ENCODE data around the gene TBXT.
"Not testable (repeated sequence)": the region's sequence is repeated elsewhere in the genome, so short reads cannot be mapped to it uniquely, and the experiment has no call there.

The TBXT gene

DNA sequence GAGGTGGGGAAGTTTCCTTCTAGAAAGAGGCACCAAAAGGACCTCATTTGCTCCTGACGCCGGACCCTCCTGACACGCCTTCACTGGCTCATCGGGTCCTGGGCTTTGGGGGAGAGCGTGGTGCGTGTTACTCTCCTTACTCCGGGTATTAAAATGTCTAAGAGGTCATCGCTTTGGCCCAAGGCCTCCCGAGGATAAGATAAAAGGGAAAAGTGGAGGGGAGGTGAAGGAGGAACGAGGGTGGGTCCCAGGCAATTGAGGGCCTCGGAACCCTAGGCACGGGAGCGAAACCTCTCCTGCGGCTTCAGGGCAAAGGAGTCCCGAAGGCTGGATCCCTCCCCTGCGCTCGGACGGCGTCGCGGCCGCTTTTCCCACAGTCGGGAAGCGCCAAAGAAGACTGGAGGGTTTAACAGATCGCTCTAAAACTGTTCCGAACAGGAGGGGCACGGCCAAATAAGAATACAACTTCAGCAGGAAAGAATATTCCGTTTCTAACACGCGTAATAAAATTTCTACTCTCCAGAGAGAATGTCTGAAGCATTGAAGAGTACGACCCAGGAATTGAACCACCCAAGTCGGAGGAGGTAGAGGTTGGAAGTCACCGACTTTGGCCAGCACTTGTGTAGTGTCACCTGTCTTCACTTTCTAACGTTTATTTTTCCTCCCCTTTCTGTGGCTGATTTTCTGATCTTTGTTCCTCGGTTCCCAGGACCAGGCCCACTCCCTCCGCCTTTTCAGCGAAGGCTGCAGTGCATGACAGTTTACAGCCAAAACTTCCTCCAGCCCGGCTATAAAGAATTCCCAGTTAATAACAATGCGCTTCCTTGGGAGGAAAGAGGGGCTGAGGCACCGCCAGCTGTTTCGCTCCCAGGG, 2.1 kb upstream of the TBXT start:
- no peak for DNase-seq (ENCODE audit: low read depth)

DNA sequence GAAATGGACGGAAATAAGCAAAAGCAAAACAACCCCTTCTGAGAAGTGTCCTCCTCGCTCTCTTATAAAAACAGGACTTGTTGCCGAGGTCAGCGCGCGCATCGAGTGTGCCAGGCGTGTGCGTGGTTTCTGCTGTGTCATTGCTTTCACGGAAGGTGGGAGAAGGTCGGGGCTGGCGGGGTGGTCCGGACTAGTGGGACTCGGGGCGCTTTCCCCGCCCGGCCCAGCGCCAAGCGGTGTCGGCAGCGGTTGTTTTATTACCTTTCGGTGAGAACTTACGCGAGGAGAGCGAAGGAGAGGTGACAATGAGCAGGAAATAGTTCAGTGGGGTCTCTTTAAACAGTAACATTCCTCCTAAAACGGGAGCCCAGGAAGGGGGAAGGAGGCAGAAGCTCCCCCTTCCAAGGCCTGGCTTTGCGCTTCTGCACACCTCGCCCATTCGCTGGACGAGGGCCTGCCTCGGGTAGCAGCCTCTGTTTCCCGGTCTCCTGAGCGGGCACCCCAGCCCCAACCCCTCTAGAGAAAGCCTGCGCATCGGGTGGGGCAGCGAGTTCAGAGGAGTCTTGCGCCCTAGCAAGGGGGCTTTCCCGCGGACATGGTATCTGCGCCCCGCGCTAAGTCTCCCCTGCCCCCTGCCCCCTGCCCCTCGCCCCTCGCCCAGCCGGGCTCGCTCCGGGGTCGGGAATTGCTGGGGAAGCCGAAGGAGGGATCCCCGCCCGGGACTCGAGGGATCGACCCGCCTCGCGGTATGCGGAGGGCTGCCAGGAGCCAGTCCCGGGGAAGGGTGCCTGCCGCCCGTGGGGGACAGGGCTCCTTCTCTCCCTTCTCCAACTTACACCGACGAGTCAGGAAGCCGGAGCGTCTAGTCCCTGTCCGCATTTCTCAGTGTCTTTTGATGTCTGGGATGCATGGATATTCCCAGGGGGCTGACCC, 1.2 kb upstream of the TBXT start:
- DNase-seq (ENCODE audit: low read depth) = no peak

DNA sequence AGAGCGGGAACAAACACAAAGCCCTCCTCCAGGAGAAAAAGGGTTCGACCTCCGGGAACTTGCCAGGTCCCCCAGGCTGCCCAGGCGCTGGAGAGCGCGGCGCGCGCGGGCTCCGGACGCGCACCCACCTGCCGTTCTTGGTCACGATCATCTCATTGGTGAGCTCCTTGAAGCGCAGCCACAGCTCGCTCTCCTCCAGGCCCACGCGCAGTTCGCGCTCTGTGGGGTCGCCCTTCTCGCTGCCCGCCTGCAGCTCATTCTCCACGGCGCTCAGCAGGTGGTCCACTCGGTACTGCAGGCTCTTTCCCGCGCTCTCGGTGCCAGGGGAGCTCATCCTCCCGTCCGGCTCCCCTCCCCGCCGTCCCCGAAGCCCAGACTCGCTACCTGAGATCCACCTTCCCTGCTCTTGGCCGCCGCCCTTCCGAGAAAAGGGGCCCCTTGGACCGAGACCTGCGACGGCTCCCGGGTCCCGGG, 356 bp downstream of the TBXT start:
- no peak for DNase-seq (ENCODE audit: low read depth)

DNA sequence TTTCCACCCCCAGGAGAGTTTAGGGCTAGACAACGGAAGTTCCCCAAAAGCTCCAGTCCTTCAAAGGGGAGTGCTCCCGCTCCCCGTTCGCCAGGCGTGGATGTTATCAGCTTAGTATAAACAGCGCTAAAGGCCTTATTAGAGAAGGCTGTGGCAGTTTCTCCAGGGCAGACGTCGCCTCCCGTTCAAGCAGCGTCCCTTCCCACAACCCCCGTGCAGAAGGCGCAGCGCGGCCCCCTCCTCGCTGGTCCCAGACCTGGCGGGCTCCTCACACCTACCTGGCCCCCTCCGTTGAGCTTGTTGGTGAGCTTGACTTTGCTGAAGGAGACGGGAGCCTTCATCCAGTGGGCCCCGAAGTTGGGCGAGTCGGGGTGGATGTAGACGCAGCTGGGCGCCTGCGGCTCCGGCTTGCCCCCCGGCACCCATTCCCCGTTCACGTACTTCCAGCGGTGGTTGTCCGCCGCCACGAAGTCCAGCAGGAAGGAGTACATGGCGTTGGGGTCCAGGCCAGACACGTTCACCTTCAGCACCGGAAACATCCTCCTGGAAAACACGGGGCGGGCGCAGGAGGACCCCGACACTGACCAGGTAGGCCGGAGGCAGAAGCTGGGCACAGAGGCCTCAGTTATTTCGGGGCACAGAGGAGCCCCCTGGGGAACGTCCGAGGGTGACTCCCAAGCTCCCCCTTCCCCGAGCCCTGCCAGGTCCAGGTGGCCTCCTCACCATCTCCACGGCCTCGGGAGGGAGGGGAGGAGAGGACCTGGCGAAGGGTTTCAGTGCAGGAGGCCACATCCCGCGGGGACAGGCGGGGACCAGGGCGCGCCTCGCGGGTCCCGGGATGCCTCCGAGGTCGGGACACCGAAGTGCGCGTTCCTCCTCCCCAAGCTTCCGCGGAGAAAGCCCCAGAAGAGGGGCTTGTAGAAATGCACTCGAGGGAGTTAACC, 1.1 kb downstream of the TBXT start:
- no peak for DNase-seq (ENCODE audit: low read depth)

DNA sequence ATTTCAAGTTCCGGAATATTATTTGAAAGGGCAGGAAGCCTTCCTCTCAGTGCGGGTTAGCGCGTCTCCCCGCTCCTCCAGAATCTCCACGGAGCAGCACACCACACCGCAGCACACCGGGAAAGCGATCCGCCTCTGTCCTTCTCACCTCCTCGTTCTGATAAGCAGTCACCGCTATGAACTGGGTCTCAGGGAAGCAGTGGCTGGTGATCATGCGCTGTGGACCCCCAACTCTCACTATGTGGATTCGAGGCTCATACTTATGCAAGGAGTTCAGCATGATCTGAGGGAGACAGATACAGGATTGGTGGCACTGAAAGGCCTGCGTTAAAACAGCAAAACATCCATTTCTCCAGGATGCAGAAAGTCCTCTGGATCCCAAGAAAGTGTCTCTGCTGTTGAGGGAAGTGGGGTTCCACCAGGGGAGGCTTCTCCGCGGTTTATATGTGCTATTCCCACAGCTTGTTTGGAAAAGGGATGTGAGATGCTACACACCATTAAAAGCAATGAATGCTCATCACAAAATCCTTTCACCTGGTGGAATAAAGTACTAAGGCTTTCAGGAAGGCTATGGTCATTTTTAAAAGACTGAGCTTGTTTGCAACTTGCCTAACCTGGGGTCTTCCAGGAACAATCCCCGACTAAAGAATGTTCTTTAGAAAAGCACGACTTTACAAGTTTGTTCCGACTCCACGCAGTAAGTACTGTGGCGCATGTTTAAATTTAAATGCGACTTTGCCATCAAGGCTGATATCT, 1.9 kb downstream of the TBXT start:
- no peak for DNase-seq (ENCODE audit: low read depth)

DNA sequence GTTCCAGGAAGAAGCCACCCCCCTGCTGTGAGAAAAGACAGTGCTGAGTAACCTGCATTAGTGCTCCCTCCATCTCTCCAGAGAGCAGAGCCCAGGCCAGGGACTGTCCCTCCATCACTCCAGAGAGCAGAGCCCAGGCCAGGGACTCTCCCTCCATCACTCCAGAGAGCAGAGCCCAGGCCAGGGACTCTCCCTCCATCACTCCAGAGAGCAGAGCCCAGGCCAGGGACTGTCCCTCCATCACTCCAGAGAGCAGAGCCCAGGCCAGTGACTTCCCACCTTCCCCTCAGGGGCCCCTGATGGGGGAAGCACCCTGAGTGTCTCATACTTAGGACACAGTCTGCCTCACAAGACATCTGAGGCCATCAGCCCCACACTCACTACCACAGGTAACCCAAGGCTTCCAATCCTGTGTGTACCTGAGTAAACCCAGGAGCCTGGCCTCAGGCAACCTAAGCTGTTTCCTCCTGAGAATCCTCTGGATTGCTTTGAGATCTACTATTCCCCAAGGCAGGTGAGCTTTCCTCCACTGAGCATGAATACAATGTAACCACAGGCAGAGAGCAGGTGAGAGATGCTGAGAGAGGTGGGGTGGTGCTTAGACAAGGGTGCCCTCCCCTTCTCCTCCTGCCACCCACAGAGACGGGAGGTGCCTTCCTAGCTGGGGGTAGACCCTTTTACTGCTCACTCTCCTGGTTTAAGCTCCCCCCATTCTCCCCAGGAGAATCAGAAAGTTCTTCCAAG, 4.9 kb downstream of the TBXT start:
- no peak for DNase-seq (ENCODE audit: low read depth)

DNA sequence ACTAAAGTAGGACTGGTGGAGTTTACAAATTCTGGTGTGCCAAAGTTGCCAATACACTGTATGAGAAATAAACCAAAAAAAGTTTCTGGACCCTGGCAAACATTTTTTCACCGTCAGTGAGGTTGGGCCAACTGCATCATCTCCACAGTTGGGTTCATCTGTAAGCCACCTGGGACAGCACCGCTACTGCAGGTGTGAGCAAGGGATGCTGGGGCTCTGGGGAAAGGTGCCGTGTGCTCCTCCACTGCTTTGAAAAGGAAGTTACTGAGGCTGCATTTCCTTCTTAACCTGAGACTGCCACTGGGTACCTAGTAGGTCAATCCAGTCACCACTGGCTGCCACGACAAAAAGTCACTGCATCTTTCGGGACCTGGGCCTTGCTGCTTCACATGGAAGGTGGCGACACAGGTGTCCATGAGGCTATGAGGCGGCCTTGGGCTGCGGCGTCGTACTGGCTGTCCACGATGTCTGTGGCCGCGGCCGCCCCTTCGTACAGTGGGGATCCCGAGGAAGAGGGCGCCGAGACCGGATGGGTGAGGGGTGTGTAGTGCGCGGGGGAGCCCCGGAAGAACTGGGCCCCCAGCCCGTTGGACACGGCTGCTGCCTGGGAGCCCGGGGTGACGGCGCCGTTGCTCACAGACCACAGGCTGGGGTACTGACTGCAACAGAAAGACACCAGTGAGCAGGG, 9.6 kb downstream of the TBXT start:
- no peak for DNase-seq (ENCODE audit: low read depth)

DNA sequence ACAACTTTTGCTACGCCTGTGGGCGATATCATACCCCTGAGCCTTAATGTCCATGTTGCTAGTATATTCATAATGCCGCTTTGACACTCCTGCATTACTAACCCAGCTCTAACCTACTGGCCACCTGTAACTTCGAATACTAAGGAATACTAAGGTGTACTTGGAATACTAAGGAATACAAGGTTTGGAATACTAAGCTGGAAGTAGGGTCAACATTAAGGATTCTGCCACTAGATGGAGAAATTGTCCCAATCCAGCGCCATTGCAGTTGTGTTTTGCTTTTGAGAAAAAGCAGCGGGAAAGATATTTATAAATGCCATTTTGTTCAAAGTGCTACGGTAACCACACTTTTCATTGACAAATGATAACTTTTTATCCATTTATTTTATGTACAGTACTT, 10.7 kb downstream of the TBXT start:
- no peak for DNase-seq (ENCODE audit: low read depth)

DNA sequence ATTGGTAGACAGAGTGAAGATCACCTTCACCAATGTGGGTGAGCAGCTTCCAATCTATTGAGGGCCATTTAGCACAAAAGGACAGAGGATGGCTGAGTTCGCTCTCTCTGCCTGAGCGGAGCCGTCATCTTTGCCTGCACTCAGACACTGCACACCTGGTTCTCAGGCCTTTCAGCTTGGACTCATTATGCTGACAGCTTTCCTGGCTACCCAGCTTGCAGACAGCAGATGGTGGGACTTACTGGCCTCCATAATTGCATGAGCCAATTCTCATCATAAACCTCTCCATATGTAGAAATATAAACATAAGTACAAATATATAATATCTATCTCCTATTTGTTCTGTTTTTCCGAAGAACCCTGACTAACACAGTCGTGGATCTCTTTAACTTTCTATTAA, 13.7 kb downstream of the TBXT start:
- no peak for DNase-seq (ENCODE audit: low read depth)

DNA sequence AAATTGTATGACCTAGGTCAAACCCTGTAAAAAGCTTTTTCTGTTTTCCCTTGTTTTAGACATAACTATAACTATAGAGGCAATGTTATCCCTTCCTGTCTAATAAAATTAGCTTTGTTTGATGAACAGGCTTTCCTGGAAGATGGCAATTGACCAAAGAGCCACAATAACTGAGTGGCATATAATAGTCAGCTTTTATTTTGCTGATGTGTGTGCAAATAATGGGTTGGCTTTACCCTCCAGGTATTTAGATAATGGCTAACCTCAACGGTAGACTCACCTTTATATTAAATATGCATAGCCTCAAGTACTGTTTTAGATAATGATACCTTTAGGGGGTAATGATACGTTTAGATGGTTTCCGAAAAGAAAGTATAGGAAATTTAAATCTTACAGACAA, 15.0 kb downstream of the TBXT start:
- DNase-seq (ENCODE audit: low read depth) = no peak

DNA sequence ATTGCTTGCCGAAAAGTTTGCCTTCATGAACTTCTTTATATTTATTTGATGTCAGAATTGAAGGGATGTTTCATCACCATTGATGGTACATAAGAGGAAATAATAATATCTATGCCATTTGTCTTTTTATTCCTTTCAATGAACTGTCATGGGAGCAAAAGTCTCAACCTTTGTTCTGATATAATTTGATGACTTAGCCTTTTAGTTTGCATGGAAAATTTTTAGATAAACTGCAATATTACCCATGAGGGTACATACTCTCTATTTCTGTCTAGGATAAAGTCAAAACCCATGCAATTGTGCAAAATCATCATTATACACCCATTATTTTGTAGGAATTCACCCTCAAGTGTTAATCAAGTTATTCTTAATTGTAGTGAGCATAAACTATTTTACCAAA, 15.9 kb downstream of the TBXT start:
- no peak for DNase-seq (ENCODE audit: low read depth)

DNA sequence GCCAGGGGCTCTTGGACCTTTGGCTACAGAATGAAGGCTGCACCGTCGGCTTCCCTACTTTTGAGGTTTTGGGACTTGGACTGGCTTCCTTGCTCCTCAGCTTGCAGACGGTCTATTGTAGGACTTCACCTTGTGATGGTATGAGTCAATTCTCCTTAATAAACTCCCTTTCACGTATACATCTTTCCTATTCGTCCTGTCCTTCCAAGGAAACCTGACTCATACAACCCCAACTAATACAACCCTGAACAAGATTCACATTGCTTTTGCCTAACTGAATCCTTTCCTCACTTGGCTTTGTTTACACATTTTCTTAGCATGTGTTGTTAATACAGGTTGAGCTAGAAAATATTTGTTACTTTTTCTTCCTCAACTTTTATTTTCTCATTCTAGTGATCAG, 21.9 kb downstream of the TBXT start:
- DNase-seq (ENCODE audit: low read depth) = no peak

DNA sequence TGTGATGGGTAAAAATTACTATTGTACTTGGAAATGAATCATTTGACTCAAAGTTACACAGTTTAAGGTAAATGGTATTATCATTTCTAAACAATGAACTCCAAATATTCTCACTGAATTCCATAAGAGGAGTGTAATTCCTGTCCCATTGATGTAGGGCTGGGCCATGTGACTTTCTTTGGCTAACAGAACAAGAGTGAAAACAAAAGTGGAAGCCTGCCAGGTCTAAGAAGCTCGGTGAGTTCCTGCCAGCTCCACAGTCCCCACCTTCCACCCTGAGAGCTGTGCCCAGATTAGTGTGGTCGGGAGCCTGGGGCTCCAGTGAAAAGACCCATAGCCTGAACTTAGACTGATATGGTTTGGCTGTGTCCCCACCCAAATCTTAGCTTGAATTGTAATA, 24.6 kb downstream of the TBXT start:
- no peak for DNase-seq (ENCODE audit: low read depth)

DNA sequence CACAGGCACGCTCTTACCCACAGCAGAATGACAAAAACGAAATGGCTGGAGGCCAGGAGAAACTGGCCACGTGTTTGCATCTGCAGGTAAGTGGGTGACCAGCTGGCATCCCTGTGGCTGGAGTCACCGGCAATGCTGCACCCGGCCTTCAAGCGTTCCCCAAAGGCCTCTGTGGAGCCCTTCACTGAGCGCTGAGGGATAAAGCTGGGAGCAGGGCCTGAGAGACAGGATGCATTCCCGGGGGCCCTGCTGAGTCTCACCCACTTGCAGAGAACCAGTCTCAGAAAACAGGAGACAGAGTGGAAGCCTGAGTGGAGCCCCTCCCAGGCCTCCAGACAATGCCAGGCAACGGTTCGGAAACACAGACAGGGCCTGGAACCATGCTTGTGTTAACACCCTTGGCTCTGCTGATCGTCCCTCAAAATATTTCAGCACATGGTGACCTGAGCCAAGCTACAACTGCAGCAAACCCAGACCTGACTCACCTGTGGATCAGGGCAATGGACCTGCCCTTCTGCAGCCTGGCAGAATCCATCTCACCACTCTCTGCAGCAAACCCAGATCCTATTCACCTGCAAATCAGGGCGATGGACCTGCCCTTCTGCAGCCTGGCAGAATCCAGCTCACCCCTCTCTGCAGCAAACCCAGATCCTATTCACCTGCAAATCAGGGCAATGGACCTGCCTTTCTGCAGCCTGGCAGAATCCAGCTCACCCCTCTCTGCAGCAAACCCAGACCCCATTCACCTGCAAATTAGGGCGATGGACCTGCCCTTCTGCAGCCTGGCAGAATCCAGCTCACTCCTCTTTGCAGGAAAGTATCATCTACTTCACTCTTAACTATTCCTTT, 39.8 kb downstream of the TBXT start:
- no peak for DNase-seq (ENCODE audit: low read depth)

DNA sequence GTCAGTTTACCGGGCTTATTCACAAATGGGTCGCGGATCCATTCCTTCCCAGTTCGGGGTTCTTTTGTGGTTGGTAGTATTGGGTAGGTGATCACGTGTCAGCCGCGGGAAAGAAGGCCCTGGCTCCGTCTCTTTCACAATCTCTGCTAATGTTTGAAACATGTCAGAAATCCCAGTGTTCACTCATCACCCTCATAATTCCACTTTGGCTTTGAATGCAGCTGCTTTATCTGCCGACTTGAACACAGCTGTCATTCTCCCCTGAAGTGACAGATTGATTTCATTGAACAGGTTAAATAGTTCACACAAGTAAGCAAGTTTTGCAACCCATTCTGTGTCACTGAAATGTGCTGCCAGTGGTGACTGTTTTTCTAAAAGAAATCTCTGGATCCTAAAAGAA, 44.5 kb downstream of the TBXT start:
- DNase-seq (ENCODE audit: low read depth) = not testable (repeated sequence)

DNA sequence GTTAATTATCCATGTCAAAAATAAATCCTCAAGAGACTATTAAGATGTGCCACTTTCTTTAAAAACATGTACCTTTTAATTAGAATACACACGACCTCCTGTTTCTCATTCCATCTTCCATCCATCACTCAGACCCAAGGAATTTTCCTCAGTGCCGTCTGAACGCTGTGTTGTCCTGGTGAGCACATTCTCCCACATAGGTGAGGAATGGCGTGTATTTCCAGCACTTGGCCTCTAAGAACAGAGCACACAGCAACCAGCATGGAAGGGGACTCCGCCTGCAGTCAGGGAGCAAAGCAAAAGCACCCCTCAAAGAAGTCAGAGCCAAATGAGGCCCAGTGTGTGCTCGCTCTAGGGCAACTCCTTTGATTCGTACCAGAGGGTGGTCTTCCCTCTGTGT, 45.9 kb downstream of the TBXT start:
- no peak for DNase-seq (ENCODE audit: low read depth)

DNA sequence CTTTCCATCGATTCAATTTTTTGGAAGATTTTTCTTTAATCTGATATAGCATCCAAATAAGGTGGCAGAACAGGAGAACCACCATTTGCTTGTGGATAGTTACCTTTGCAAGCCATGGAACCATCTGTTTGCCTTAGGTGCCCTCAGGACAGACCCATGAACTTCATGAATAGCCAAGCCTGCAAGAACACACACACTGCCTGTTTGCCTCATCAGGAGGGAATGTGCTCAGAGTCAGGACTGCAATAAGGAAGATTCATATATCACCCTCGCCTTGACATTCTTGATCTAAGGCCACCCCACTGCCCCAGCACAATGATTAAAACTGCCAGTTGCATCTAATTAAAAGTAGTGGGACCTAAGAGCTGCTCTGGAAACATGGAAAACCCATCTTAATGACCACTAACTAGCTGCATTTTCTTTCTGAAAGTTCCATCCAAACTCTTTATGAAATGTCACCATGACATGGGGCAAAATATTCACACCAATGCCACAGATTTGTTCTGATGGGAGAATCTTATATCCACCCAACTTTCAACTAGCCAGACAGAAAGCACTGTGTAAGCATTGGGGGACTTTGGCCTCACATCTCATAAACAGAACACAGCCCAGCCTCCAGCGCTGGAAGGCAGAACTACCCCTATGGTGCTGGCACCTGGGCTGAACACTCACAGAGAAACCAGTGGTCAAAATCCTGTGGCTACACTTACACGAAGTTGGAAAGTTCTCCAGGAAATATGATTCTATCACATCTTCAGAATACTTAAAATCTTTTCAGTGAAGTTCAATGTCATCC, 48.3 kb downstream of the TBXT start:
- DNase-seq (ENCODE audit: low read depth) = no peak

DNA sequence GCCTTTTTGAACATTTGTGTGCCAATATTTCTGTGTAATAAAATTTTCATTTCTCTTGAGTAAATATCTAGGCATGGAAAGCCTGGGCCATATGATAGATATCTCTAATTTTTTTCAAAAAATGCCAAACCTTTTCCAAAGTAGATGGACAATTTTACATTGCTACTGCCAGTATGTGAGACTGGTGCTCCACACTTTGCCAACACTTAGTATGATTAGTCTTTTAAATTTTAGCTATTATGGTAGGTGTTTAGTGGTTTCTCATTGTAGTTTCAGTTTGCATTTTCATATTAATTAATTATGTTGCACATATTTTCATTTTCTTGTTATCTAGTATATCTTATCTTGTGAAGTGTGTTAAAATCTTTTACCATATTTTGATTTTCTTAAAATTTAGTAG, 52.0 kb downstream of the TBXT start:
- DNase-seq (ENCODE audit: low read depth) = no peak

All from activated gamma-delta T cell treated with anti-CD3 and anti-CD28 coated beads, Interleukin-2, amount 50 U/mL, for 16 hours (primary cell).